ENCODE data around the gene ADGRG6.

Gene ADGRG6

DNA sequence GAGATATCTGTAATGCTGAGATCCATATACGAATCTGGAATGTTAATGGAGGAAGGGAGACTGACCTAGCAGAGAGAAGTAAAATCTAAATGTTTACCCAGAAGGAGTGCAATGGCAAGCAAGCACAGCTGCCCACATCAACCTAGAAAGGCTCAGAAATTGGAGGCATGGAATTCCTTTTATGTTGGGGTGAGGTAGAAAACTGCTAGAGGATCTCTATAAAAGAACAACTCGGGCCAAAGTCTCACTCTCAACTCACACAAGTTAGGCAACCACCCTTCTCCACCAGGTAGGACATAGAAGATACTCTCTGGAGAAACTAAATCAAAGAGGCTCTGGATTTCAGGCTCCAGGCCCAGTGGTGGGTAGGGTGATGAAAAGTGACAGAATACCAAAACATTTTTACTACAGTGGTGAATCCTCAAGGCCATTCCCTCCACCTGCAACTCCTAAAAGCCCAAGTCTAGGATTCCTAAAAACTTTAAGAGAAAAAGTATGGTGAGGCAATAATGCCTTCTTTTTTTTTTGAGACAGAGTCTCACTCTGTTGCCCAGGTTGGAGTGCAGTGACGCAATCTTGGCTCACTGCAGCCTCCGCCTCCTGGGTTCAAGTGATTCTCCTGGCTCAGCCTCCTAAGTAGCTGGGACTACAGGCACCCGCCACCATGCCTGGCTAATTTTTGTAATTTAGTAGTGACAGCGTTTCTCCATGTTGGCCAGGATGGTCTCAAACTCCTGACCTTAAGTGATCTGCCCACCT lies 9.5 kb upstream of the ADGRG6 start:
- DNase-seq, result no peak

DNA sequence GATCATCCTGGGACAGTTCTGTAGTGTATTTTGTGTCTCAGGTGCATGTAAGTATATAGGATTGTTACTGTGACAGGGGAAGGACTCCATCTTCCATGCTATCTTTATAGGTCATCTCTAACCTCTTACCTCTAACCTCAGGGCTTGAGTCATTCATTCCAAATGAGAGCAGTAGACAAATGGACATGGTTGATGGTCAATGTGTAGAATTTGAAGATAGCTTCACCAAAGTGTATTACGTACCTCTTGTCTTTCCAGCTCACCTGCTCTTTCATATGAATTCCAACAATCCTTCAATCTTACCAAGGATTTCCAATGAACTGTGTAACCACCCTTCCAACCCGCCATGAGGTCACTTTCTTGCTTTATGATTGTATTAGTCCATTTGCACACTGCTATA lies 8.7 kb upstream of the ADGRG6 start:
- DNase-seq, result no peak

DNA sequence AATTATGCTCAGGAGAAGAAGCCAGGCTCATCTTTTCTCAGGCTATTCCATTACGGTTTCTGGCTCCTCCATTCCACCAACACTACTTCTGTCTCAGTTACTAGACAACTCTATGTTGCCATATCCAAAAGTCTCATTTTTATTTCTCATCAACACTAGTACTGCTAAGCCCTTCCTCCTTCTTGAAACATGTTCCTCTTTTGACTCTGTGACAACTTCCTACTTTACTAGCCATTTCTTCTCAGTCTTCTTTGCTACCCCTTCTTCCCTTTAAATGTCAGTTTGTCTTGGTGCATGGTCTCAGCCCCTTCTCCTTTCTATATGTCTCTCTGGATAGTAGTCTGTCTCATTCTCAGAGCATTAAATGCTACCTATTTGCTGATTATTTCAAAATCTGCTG lies 7.1 kb upstream of the ADGRG6 start:
- DNase-seq, result no peak

DNA sequence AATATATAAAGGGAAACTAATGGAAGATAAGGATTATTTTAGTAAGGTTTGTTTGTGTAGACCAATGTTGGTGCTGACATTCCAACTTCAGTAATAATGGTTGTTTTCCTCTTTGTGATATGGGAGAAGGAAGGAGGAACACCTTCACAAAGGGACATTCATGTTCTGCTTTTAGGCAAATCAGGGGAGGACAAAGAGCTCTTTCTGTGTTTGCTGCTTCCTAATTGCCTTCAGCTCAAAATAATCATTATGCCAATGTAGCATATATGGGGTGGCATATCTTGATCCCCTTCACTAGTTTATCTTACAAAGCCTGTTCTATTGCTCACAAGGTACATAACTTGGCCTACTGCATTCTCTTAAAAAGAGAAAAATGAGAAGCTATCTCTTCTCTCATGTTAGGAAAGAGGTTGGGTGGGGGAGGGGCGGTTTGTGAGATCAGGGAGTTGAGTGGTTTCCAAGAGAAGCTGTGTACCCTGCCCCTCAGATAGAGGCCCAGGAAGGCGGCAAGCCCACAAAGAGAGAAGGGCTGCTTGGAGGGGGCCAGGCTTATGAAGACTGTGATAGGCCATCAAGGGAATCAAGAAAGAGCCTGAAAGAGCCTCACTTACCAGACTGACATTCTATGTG lies 4.7 kb upstream of the ADGRG6 start:
- DNase-seq, result no peak

DNA sequence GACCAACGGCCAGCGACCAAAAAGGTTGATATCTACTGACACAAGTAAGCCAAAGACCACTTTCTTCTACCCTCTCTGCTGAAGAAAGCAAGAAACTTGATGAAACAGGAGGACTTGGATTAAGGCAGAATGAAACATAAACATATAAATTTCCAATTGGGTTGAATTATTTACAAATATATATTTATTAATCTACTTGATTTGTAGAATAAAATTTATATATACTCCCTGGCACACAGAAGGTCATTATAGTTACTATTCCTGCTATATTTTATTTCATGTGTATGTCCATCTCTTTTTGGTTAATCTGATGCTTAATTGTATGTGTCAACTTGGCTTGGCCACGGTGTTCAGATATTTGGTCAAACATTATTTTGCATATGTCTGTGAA lies 4.2 kb upstream of the ADGRG6 start:
- DNase-seq, result no peak

DNA sequence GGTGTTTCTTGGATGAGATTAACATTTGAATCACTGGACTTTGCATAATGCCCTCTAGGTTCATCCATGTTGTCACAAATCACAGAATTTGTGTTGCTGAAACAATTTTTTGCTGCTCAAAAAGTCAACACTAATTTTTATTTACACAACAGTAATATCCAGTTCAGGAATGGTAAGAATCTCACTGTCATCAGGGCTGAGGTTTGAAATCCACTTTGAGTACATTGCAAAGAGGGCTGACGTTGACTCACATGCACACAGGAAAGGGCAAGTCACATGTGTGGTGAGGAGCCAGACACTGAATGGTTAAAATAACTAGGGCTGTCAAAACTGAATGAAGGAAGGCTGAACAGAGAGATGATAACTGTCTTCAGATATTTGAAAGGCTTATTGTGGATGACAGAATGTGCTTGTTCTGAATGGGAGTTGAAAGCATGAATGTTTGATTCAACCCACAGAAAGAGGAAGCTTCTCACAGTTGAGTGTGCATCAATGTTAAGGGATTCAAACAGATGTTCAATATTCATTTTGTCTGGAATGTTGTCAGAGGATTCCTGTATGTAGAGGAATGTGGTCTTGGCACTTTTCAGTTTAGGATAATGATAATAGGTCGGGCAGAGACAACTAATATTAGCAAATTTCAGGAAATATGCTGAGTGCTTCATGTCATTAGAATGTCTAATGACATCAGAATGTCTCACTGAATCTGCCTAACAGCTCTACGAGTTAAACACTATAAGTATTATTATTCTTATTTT lies 3.6 kb upstream of the ADGRG6 start:
- DNase-seq, result no peak

DNA sequence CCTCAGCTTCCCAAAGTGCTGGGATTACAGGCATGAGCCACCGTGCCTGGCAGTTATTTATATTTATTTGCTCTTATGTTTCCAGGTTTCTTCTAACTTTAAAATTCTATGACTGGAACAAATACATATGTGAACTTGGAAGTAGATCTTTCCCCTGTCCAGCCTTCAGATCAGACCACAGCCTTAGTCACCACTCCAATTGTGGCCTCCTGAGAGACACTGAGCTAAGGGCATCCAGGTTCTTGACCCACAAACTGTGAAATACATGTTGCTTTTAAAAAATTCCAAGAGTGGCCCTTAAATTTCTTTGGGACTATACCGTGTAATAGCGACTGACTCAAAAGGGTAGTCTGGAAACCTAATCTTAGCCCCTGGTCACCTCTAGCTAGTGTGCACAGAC lies 1.5 kb upstream of the ADGRG6 start:
- DNase-seq, result no peak

DNA sequence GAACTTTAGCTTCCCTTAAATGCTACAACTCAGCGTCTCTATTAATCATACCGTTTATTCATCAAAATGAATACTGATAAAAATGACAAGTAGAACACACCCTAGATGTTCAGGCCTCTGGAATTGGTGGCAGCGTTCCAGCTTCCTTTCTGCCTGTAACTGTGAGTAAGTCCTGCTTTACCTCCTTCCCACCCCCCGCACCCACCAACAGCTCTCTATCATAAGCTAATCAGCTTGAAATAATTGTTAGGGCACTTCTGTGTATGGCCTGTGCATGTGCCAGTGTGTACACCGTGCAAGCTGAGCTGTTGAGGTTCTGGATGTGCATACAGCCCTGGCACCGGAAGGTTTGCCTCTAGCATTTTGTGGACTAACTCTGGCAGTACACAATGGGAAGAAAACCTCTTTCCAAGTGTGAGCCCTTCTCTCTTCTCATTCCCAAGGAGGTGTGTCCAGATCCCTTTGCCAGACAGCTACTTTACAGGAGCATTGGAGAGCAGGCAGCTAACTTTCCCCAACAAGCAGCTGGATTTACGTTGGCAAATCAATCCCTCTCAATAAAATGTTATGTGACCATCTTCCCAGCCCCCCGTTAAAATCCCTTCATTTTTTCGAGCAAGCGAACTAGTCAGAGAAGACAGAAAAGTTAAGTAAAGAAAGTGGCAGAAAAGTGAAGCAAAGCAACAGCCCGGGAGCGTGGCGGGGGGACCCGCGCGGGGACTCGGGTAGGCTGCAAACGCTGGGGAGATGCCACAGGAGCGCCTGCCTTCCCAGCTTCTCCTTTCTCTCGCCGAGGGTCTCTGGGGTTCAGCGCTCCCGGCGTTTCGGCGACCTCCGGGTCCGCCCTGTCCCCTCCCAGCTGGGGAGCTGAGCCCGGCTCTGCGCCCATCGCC lies 803 bp upstream of the ADGRG6 start:
- DNase-seq, result peak; percentile 9

DNA sequence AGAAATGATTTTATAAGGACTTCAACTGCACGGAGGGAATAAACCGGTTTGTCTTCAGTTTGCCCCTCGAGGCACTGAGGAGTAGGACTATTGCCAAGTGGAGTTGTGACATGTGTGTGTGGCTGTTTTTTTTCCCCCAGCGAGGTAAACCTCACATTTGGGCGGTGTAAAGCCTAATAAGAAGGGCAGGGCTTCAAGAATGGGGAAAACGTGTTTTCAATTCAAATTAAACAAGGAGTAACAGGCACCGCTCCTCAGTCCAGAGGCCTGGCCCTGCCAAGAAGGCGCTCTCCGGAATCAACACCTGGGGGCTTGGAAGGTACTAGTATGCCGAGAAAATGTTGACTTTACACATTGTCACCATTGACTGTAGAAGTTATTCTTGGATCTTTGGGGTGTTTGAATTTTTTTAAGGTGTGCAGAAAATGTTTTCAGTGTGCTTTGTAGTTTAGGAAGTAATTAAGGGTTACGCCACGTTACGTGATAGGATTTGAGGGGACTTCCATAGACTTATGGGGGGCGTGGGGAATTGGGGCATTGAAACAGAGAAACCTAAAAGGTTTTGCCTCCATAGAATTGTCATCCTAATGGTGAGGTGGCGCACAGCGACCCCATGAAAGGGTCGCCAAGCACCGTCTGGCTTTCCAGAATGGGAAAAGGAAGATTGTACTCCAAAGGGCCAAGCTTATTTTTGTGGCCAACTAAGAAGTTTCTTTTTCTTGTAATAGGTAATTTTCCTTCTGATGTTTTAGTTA lies 791 bp downstream of the ADGRG6 start:
- no peak for DNase-seq

DNA sequence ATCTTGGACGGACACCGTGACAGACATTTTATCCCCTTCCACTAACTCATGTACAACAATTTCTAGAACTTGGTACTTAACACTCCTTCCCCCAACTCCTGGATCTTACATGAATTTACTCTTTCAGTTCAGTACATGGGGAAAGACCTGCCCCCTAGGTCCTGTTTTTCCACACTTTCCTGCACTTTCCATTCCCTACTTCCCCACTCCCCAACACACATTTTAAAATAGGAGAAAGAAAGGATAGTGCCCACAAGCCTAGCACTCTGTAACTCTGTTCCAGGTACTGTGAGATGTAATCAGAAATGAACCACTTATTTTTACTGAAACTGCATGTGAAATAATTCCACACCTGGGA lies 1.3 kb downstream of the ADGRG6 start:
- no peak for DNase-seq

DNA sequence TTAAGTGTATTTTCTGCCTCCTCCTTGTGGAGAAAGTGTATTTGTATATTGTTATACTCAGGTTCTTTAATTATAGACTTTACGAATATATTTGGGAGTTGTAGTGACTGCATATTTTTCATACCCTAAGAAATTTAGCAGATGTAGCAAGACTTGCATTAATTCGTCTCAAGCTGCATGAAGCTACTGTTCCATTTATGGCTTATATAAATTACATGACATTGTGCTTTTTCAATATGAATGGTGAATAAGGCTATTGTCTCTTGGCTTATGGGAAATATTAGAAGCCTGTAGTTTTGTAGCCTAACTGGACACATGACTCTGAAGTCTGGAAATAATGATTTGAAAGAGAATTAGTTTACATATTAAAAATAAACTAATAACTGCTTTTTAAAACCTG lies 2.4 kb downstream of the ADGRG6 start:
- no peak for DNase-seq

DNA sequence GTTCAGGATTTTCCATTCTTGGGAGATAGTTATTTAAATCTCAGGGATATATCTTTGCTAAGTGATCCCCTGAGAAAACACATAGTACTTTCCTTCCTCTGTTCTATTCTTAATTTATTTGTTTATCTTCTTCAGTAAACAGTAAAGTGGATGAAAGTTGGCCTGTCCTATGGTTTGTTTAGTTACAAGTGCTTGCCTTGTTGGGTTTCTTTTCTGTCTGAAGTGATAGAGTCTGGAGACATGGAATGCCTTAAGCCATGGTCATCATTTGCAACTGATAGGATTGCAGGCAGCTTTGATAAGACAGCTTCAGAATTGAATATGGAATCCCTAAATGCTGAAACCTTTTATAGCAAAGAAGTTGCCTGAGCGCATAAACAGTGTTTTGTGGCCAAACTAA lies 4.9 kb downstream of the ADGRG6 start:
- DNase-seq, result no peak

DNA sequence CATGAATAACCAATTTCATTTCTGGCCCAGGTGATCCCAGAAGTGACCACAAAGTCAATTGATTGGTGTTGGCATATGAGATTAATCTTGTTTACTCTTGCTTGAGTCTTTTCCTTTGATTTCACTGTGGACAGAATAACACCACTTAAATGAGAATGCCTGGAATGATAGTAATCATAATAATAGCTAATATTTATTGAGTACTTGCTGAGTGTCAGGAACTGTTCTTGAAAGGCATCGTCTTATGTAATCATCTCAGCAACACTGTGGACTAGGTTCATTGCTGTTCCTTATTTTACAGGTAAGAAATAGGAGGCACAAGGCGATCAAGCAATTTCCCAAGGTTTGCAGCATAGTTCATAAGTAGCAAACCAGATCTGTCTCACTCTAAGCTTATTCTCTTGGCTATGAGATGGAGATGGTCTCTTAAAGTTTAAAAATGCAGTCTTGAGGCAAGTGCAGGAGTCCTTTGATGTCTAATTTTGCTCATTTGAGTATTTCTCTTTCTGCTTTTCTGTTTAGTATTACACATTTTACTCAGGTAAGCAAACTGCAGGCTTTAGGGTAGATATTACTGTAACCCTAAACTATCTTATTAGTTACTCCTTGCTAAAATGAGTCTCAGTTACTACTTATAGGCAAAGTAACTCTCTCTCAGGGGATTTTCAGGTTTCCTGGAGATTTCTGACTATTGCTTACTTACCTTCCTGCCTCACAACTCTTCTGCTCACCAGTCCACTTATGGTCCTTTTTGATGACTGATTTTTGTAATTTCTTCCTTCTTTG lies 6.3 kb downstream of the ADGRG6 start:
- DNase-seq, result no peak

DNA sequence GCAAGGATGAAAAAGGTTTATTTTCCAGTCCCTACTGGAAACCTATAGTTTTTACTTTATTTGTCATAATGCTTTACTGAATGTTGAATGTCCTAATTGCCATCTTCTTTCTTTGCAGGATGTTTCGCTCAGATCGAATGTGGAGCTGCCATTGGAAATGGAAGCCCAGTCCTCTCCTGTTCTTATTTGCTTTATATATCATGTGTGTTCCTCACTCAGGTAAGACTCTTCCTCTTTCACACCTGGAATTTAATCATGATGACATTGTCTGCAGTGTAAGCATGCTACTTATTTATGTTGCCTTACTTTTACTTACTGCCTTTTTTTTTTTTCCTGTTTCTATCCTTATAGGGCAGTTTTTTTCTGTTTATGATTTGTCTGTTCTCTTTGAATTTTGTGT lies 7.6 kb downstream of the ADGRG6 start:
- DNase-seq, result no peak

DNA sequence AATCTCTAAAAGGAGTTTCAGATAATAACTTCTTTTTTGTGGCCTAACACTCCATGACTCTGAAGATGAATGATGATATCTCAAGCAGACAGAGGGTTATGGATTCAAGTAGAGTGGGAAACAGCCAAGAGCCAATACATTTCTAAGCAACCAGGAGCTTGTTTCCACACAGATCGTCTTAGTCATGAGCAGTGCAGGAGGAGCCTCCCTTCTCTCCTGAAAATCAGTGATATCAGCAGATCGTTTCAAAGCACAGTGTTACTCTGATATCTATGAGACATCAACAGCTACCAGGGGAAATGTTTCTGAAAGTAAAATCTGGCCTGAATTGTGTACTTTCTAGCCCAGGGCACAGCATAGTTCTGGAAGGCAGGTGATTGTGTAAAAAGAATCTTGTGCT lies 11.5 kb downstream of the ADGRG6 start:
- no peak for DNase-seq

DNA sequence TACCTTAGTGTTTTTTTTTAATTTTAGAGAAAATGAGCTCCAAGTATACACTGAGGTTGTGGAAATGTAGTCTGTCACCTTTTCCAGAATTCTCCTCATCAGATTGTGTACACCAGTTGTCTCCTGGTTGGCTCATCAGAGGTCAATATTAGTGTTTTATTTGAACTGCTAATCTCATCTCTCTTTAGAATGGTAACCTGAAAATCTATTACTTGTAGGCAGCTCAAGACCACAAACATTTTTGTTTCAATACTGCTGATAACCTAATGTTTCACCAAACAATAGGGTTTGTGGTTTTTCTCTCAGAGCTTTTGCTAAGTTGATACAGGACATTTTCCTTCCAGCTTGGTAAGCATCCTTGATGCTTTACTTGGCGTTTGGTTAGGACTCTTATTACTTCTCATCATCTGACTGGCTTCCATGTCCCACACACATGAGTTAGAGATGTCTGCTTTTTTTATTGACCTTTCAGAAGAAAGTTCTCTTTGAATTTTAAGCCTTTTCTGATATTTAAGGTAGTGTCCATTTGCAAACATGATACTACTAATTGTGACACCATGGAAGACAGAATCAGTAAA lies 15.1 kb downstream of the ADGRG6 start:
- no peak for DNase-seq

DNA sequence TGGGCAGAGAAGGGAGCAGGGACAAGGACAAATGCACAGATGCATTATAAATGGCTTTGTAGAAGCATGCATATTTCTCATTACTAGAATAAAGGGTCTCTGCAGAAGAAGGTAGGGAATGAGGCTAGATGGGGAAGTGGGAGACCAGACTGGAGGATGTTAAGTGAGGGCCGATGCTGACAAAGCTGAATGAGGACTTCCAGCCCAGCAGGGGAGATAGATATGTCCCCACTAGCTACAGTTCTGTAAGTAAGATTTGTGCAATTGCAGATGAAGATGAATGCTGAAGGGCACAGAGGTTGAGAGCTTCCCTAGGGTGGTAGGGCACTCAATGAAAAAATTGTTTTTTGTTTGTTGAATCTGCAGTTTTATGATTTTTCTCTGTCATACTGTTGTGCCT lies 16.9 kb downstream of the ADGRG6 start:
- no peak for DNase-seq

DNA sequence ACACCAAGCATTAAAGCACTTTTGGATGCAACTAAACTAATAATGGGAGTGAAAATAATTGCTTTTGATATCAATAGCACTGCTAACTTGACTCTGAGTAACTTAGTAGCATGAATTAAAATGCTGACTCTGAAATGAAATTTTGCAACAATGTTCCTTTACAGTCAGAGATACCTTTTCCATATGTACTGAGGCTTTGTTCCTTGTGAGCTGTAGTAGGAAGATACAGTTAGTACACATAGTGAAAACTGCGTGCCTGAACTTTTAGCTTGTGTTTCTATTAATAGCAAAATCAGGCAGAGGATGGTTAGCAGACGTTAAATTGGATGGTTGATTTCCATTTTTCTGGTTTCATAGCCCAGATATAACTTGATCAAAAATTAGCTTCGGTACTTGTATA lies 18.6 kb downstream of the ADGRG6 start:
- no peak for DNase-seq

DNA sequence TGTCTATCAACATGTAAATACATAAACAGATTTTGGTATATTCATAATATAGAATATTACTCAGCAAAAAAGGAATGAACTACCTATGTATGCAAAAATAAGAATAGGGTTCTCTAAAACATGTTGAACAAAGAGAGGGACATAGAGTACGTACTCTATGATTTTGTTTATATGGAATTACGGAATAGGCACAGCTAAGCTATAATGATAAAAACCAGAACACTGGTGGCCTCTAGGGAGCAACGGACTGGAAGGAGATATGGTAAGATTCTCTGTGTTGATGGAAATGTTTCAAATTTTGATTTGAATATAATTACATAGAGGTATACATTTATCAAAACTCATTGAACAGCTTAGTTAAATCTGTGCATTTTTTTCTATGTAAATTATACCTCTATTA lies 19.6 kb downstream of the ADGRG6 start:
- no peak for DNase-seq

DNA sequence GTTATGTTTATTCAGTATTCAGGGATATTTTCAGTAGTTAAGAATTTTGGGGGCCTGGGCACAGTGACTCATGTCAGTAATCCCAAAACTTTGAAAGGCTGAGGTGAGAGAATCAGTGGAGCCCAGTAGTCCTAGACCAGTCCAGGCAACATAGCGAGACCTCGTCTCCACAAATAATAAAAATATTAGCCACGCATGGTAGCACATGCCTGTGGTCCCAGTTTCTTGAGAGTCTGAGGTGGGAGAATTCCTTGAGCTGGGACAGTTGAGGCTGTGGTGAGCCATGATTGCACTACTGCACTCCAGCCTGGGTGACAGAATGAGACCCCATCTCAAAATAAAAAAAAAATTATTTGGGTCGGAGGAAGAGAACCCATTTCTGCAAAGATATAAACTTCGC lies 20.3 kb downstream of the ADGRG6 start:
- no peak for DNase-seq

DNA sequence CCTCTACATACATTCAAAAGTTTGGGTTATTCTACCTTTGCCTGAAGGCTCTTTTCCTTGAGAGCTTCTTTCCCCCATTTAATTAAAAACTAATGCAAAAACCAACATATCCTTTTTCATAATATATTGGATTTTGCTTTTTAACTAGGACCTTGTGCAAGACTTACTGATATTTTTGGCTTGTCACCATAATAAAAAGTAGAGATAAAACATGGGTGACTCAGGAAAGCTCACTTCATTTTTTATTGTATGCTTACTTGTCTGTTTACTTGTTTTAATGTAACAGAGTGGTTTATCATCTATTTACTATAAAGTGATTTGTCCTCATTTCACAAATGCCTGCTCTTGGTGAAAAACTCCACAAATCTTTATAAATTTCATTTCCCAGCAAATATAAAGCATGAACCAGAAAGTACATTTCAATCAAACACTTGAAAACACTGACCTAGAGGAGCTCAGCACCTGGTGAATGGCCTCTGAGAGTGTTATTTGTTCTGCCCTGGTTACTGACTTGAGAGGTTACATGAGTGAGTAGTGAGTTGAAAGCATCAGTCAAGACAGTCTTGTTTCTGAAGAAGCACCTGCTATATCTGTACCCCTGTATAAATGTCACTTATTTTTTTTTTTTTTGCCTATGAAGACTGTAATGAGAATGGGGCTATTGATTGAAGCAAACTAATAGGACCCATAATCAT lies 20.8 kb downstream of the ADGRG6 start:
- DNase-seq, result no peak

All from stimulated activated CD4-positive, alpha-beta T cell treated with anti-CD3 and anti-CD28 coated beads, Interleukin-4, amount 100 ng/mL, for 1 hour (primary cell).